T1000 (cell line): ENCODE results near the gene NFIC.

Experiments
- DNase-seq: peaks from one replicate; lab custom pipeline; 2025; ENCODE audit warnings: mixed read lengths; lab: John Stamatoyannopoulos, UW

The NFIC gene

GRCh38 chr19:3468211-3468610 lies 101.8 kb downstream of the NFIC start:
- no peak for DNase-seq

- DNase-seq = no peak
These were observed 103.5 kb downstream of the NFIC start for GRCh38 chr19:3469638-3470499.

GRCh38 chr19:3470500-3471128 lies 104.2 kb downstream of the NFIC start:
- DNase-seq = no peak

- no peak for DNase-seq
These were observed 105.7 kb downstream of the NFIC start for GRCh38 chr19:3471954-3472655.

- DNase-seq = no peak
These were observed 107.6 kb downstream of the NFIC start for GRCh38 chr19:3474010-3474409.

- no peak for DNase-seq
These were observed 108.2 kb downstream of the NFIC start for GRCh38 chr19:3474614-3475013.

GRCh38 chr19:3475449-3475848 lies 109.1 kb downstream of the NFIC start:
- DNase-seq = no peak

- DNase-seq = no peak
These were observed 110.4 kb downstream of the NFIC start for GRCh38 chr19:3476830-3477229.

GRCh38 chr19:3477506-3477905 lies 111.1 kb downstream of the NFIC start:
- DNase-seq = no peak

GRCh38 chr19:3477951-3478350 lies 111.6 kb downstream of the NFIC start:
- DNase-seq = no peak

- DNase-seq = no peak
These were observed 112.2 kb downstream of the NFIC start for GRCh38 chr19:3478409-3479176.

- DNase-seq = no peak
These were observed 112.9 kb downstream of the NFIC start for GRCh38 chr19:3479177-3479833.

- no peak for DNase-seq
These were observed 113.4 kb downstream of the NFIC start for GRCh38 chr19:3479834-3480215.

- DNase-seq = no peak
These were observed 114.2 kb downstream of the NFIC start, which contains the start of gene SMIM24 for GRCh38 chr19:3480383-3481091. Gene SMIM24 (minus strand): TSS chr19:3480525. CDS start chr19:3480463, 62 bp downstream.

GRCh38 chr19:3481241-3482090 lies 115.1 kb downstream of the NFIC start:
- no peak for DNase-seq

- DNase-seq = no peak
These were observed 116.3 kb downstream of the NFIC start for GRCh38 chr19:3482507-3483225.

GRCh38 chr19:3483226-3483628 lies 116.8 kb downstream of the NFIC start, which contains the start of gene SMIM44:
Gene SMIM44 (minus strand): TSS chr19:3483441. CDS start chr19:3483403, 38 bp downstream.
- no peak for DNase-seq

- DNase-seq = no peak
These were observed 125.2 kb downstream of the NFIC start for GRCh38 chr19:3491396-3492119.
